HG03103 (cell line): ENCODE measurements around the gene RMND5B.
"Not testable (repeated sequence)": the region's sequence is repeated elsewhere in the genome, so short reads cannot be mapped to it uniquely, and the experiment has no call there.

Experiments
- ATAC-seq: cut with Tn5 transposase; IDR thresholded peaks from one replicate; pipeline ENCODE4 v1.9.1; 2021; ENCODE audit warnings: low read depth; ENCODE audit not compliant: unreplicated experiment

Gene RMND5B

GRCh38 chr5:178130576-178131445 lies at the start of gene RMND5B:
Gene RMND5B, plus strand, starts transcription at chr5:178131014. Its CDS starts 7,106 bp downstream, at chr5:178138120.
- peak; percentile 86 for ATAC-seq

- ATAC-seq, result no peak
Observed at GRCh38 chr5:178081571-178082243, 49.1 kb upstream of the RMND5B start.

- ATAC-seq, result no peak
Observed at GRCh38 chr5:178083922-178084321, 46.9 kb upstream of the RMND5B start.

GRCh38 chr5:178085316-178085715 lies 45.5 kb upstream of the RMND5B start:
- ATAC-seq, result no peak

- no peak for ATAC-seq
Observed at GRCh38 chr5:178086266-178086665, 44.5 kb upstream of the RMND5B start.

GRCh38 chr5:178087199-178087598 lies 43.6 kb upstream of the RMND5B start:
- not testable (repeated sequence) for ATAC-seq

- ATAC-seq, result no peak
Observed at GRCh38 chr5:178090856-178091255, 40.0 kb upstream of the RMND5B start.

GRCh38 chr5:178093134-178093533 lies 37.7 kb upstream of the RMND5B start:
- no peak for ATAC-seq

- ATAC-seq, result no peak
Observed at GRCh38 chr5:178094345-178094744, 36.5 kb upstream of the RMND5B start.

GRCh38 chr5:178098685-178099084 lies 32.1 kb upstream of the RMND5B start:
- no peak for ATAC-seq

- no peak for ATAC-seq
Observed at GRCh38 chr5:178103612-178104011, 27.2 kb upstream of the RMND5B start.

GRCh38 chr5:178104492-178104891 lies 26.3 kb upstream of the RMND5B start:
- no peak for ATAC-seq

- no peak for ATAC-seq
Observed at GRCh38 chr5:178106086-178106485, 24.7 kb upstream of the RMND5B start.

- ATAC-seq, result no peak
Observed at GRCh38 chr5:178106556-178107239, 24.1 kb upstream of the RMND5B start.

- ATAC-seq, result no peak
Observed at GRCh38 chr5:178107756-178108310, 23.0 kb upstream of the RMND5B start.

- no peak for ATAC-seq
Observed at GRCh38 chr5:178108446-178108845, 22.4 kb upstream of the RMND5B start.

GRCh38 chr5:178108966-178109365 lies 21.8 kb upstream of the RMND5B start:
- no peak for ATAC-seq

GRCh38 chr5:178110511-178110910 lies 20.3 kb upstream of the RMND5B start:
- ATAC-seq, result no peak

GRCh38 chr5:178111925-178112324 lies 18.9 kb upstream of the RMND5B start:
- no peak for ATAC-seq

GRCh38 chr5:178112545-178112944 lies 18.3 kb upstream of the RMND5B start:
- no peak for ATAC-seq
